ENCODE data around the gene AMMECR1. TPM values are rescaled to one million over a fixed set of nuclear protein-coding genes. Genes with fewer than 3 reads are reported as not detected.

The AMMECR1 gene
- total and polyA plus RNA-seq, 2 of the 8 experiments (the other 6 are each of a cell fraction or from before 2014, with no cell fraction given) = 10.2 to 21.2 TPM

DNA sequence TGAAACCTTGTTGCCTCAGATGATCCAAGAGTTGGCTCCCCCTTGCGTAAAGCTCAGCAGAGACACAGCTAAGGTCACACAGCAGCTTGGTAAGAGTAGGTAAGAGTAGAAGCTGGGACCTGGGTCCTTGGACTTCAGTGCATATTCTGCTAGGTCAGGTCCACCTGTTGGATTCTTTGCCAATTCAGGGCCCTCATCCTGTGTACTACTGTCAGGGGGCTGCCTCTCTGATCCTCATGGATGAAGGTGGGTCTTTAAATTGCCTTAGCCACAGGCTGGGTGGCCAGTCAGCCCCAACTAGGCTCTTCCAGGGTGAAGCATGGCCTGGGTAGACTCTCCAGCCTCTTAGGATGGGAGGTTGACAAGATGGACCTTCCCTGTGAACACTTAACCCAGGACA, 155.8 kb downstream of the AMMECR1 start:
- Histone ChIP-seq H3K4me1 (replicated peaks in 1 of 4; ENCODE audit: control insufficient read depth in 3 of 4, insufficient read depth in 4 of 4, low read length in 3 of 4) (peaks cover 0 to 6% (median under 1%) of the 10 kb centered on the region in 4 experiments; a peak in 3 of 7 replicates), H3K79me1 (ENCODE audit: low read depth, low read length) (no peaks in the 10 kb centered on the region), H3K4me2 (ENCODE audit: insufficient read depth in 1 of 2, low read depth in 2 of 2, low read length in 2 of 2) (no peak overlapping the region), H2BK12ac (ENCODE audit: low read depth, low read length) (no peak overlapping the region), H3K9me3 (ENCODE audit: insufficient read depth in 2 of 2, low read depth in 1 of 2, low read length in 1 of 2) (no peaks in the 10 kb centered on the region), H2AK5ac (ENCODE audit: low read depth, low read length) (no peak overlapping the region), H3K4ac (replicated peaks; ENCODE audit: insufficient read length, low read depth, low read length) (no peak overlapping the region), H3K18ac (ENCODE audit: extremely low read depth, low read length) (no peak overlapping the region), H3K56ac (replicated peaks; ENCODE audit: insufficient read length, low read depth, low read length) (no peak overlapping the region), H3K27me3 (replicated peaks in 1 of 4; ENCODE audit: control insufficient read depth in 3 of 4, extremely low read depth in 1 of 4, insufficient read depth in 3 of 4, low read length in 3 of 4) (no peaks in the 10 kb centered on the region), H3K23ac (ENCODE audit: insufficient read length) (no peak overlapping the region), H3K14ac (ENCODE audit: insufficient read length) (no peak overlapping the region), H3K36me3 (ENCODE audit: control insufficient read depth in 2 of 4, insufficient read depth in 4 of 4, low read length in 3 of 4) (no peaks in the 10 kb centered on the region), H2BK15ac (ENCODE audit: low read length) (no peak overlapping the region), H3K4me3 (ENCODE audit: extremely low read depth in 1 of 4, insufficient read depth in 2 of 4, low read depth in 3 of 4, low read length in 4 of 4) (no peak overlapping the region), H2BK120ac (replicated peaks; ENCODE audit: low read depth, low read length) (no peak overlapping the region), H3K79me2 (ENCODE audit: control insufficient read depth in 1 of 2, insufficient read depth in 2 of 2, low read length in 2 of 2) (no peaks in the 10 kb centered on the region), H4K20me1 (replicated peaks in 1 of 2; ENCODE audit: control insufficient read depth in 1 of 2, insufficient read depth in 2 of 2, low read length in 2 of 2) (peaks cover 0 to 2% of the 10 kb centered on the region in 2 experiments), H4K5ac (ENCODE audit: insufficient read length, low read depth, low read length) (no peak overlapping the region), H4K8ac (ENCODE audit: extremely low read depth, insufficient read depth, low read length) (no peak overlapping the region), H2AFZ (ENCODE audit: low read length) (no peak overlapping the region), H3K23me2 (ENCODE audit: low read depth, low read length) (no peaks in the 10 kb centered on the region), H2BK20ac (ENCODE audit: low read length) (no peak overlapping the region), H3K27ac (ENCODE audit: low read depth, low read length) (no peak overlapping the region), H4K91ac (replicated peaks; ENCODE audit: insufficient read length, low read length) (no peak overlapping the region), H2BK5ac (ENCODE audit: low read depth, low read length) (no peak overlapping the region), H3K9ac (replicated peaks in 1 of 4; ENCODE audit: extremely low read depth in 1 of 4, low read depth in 3 of 4, low read length in 3 of 4) (no peak overlapping the region)
- WGBS, 2 experiments (ENCODE audit: extremely low coverage in 1 of 2, insufficient coverage in 1 of 2, insufficient read length in 1 of 2, insufficient replicate concordance in 2 of 2, low coverage in 1 of 2, low lambda C conversion rate in 2 of 2, missing lambda C conversion rate in 1 of 2) = 88% methylated on average over 1 of the region's 1 CpG; no CpG with 5 or more reads in 1 of the 2 experiments
- DNase-seq (ENCODE audit: low read depth in 1 of 2, low spot score in 2 of 2) = no peak
- ChIA-PET CTCF (ENCODE audit: partially characterized antibody) (interaction anchor here (1.1 to 34.1 kb wide), 7 partner anchors 8 to 249 kb away, joined by 3 to 742 read pairs (median 6); no protein-coding TSS in a partner anchor), POLR2A (ENCODE audit: partially characterized antibody) (no interaction called here)
- TF ChIP-seq BRCA1 (IDR thresholded peaks at IDR 0.05; ENCODE audit: low read depth, low read length) (no peak), RXRA (IDR thresholded peaks at IDR 0.05; ENCODE audit: insufficient read depth, low read depth, low read length) (no peak), BCL11A (IDR thresholded peaks at IDR 0.05; ENCODE audit: low read depth in 2 of 2, low read length in 2 of 2) (no peak), TBP (IDR thresholded peaks at IDR 0.05; ENCODE audit: low read depth, low read length) (no peak), JUN (IDR thresholded peaks at IDR 0.05; ENCODE audit: low read depth, low read length) (no peak), FOSL1 (IDR thresholded peaks at IDR 0.05; ENCODE audit: insufficient read depth, low read depth, low read length) (no peak), NRF1 (IDR thresholded peaks at IDR 0.05; ENCODE audit: low read depth, low read length) (no peak), KDM5A (IDR thresholded peaks at IDR 0.05; ENCODE audit: low read length) (no peak), POU5F1 (IDR thresholded peaks at IDR 0.05; ENCODE audit: low read depth, low read length) (no peak), EP300 (IDR thresholded peaks at IDR 0.05; ENCODE audit: borderline replicate concordance in 1 of 2, low read depth in 2 of 2, low read length in 2 of 2) (no peak), EGR1 (IDR thresholded peaks at IDR 0.05; ENCODE audit: borderline replicate concordance, low read depth, low read length) (no peak), CBX5 (IDR thresholded peaks at IDR 0.05; ENCODE audit: low read depth, low read length) (no peak)
- TF ChIP-seq, protein P1, sequence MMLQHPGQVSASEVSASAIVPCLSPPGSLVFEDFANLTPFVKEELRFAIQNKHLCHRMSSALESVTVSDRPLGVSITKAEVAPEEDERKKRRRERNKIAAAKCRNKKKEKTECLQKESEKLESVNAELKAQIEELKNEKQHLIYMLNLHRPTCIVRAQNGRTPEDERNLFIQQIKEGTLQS (IDR thresholded peaks at IDR 0.05; ENCODE audit: insufficient read depth, low read depth, low read length) = no peak
- FAIRE-seq = no peak
